HG02623 (cell line): ENCODE data around the gene GH1.
"Not testable (repeated sequence)": the region's sequence is repeated elsewhere in the genome, so short reads cannot be mapped to it uniquely, and the experiment has no call there.

ENCODE experiments used
- ATAC-seq: cut with Tn5 transposase; IDR thresholded peaks from one replicate; pipeline ENCODE4 v1.9.1; 2021; ENCODE audit warnings: moderate library complexity; ENCODE audit not compliant: unreplicated experiment

Gene GH1

GRCh38 chr17:63898899-63899798, 19.5 kb downstream of the GH1 start:
- ATAC-seq = not testable (repeated sequence)

GRCh38 chr17:63896524-63897354, 21.9 kb downstream of the GH1 start, which contains the start of gene CSH1:
Gene CSH1, minus strand, starts transcription at chr17:63896574. Its CDS starts 63 bp downstream, at chr17:63896511.
- not testable (repeated sequence) for ATAC-seq

- not testable (repeated sequence) for ATAC-seq
Measured at GRCh38 chr17:63894821-63895220, 23.8 kb downstream of the GH1 start.

- not testable (repeated sequence) for ATAC-seq
Measured at GRCh38 chr17:63894021-63894420, 24.6 kb downstream of the GH1 start.

- ATAC-seq = not testable (repeated sequence)
Measured at GRCh38 chr17:63892316-63893037, 26.2 kb downstream of the GH1 start.

GRCh38 chr17:63889026-63889848, 29.4 kb downstream of the GH1 start:
- not testable (repeated sequence) for ATAC-seq

- not testable (repeated sequence) for ATAC-seq
Measured at GRCh38 chr17:63885119-63885518, 33.5 kb downstream of the GH1 start.

- not testable (repeated sequence) for ATAC-seq
Measured at GRCh38 chr17:63882626-63883126, 36.0 kb downstream of the GH1 start.

- ATAC-seq = no peak
Measured at GRCh38 chr17:63881935-63882601, 36.6 kb downstream of the GH1 start, which contains the start of gene GH2. Gene GH2, minus strand, starts transcription at chr17:63881944. Its CDS starts 143 bp downstream, at chr17:63881801.

GRCh38 chr17:63881337-63881736, 37.3 kb downstream of the GH1 start:
- ATAC-seq = not testable (repeated sequence)

- no peak for ATAC-seq
Measured at GRCh38 chr17:63880706-63881105, 37.9 kb downstream of the GH1 start.

- not testable (repeated sequence) for ATAC-seq
Measured at GRCh38 chr17:63878413-63878812, 40.2 kb downstream of the GH1 start.

GRCh38 chr17:63874693-63875092, 43.9 kb downstream of the GH1 start:
- ATAC-seq = not testable (repeated sequence)

- not testable (repeated sequence) for ATAC-seq
Measured at GRCh38 chr17:63874061-63874626, 44.5 kb downstream of the GH1 start.

- not testable (repeated sequence) for ATAC-seq
Measured at GRCh38 chr17:63873577-63873976, 45.1 kb downstream of the GH1 start, which contains the start of gene CSH2. Gene CSH2, minus strand, starts transcription at chr17:63873677. Its CDS starts 63 bp downstream, at chr17:63873614.

GRCh38 chr17:63871646-63872365, 46.8 kb downstream of the GH1 start:
- ATAC-seq = not testable (repeated sequence)

- ATAC-seq = not testable (repeated sequence)
Measured at GRCh38 chr17:63870292-63870665, 48.4 kb downstream of the GH1 start.
